HEK293T (cell line): Measurements from ENCODE around the gene P2RX3.

Source experiments
- CTCF ChIA-PET: fragments of 350-600 bp; formaldehyde crosslinking; extraction: SDS; loops from one replicate; lab custom pipeline; 2021; ENCODE audit warnings: antibody characterized with exemption, inconsistent platforms; lab: Yijun Ruan, JAX
- POLR2A ChIA-PET: fragments of 350-600 bp; formaldehyde crosslinking; extraction: SDS; loops from one replicate; lab custom pipeline; 2020; ENCODE audit warnings: antibody characterized with exemption, inconsistent platforms; lab: Yijun Ruan, JAX
- DNase-seq: peaks from one replicate; pipeline ENCODE4 v3.0.0; 2012; ENCODE audit warnings: mixed read lengths; ENCODE audit errors: extremely low spot score
- ARNT ChIP-seq: fragments of 450-650 bp; IDR thresholded peaks from 2 replicates; pipeline ENCODE4 v1.6.1; 2017; ENCODE audit warnings: mild to moderate bottlenecking
- BHLHE40 ChIP-seq: fragments of 450-650 bp; IDR thresholded peaks from 2 replicates; pipeline ENCODE4 v1.6.1; 2016; ENCODE audit warnings: mild to moderate bottlenecking, moderate library complexity, borderline replicate concordance
- CTBP1 ChIP-seq: fragments of 450-650 bp; IDR thresholded peaks from 2 replicates; pipeline ENCODE4 v1.6.1; 2016; ENCODE audit warnings: borderline replicate concordance
- ELF4 ChIP-seq: fragments of 450-650 bp; IDR thresholded peaks from 2 replicates; pipeline ENCODE4 v1.6.1; 2017; ENCODE audit warnings: antibody characterized with exemption
- FOXA1 ChIP-seq: fragments of 450-650 bp; IDR thresholded peaks from 2 replicates; pipeline ENCODE4 v1.6.1; 2016; ENCODE audit warnings: mild to moderate bottlenecking
- FOXK2 ChIP-seq: fragments of 450-650 bp; IDR thresholded peaks from 2 replicates; pipeline ENCODE4 v1.6.1; 2016; ENCODE audit warnings: mild to moderate bottlenecking
- FOXM1 ChIP-seq: fragments of 450-650 bp; IDR thresholded peaks from 2 replicates; pipeline ENCODE4 v1.6.1; 2017; ENCODE audit warnings: mild to moderate bottlenecking, borderline replicate concordance
- HDGF ChIP-seq: fragments of 450-650 bp; IDR thresholded peaks from 2 replicates; pipeline ENCODE4 v1.6.1; 2017; ENCODE audit warnings: antibody characterized with exemption, borderline replicate concordance
- L3MBTL2 ChIP-seq: fragments of 450-650 bp; conservative IDR thresholded peaks from 2 replicates; pipeline ENCODE4 v1.6.1; 2016; ENCODE audit warnings: mild to moderate bottlenecking
- LEF1 ChIP-seq: fragments of 450-650 bp; IDR thresholded peaks from 2 replicates; pipeline ENCODE4 v1.6.1; 2017; ENCODE audit warnings: mild to moderate bottlenecking, borderline replicate concordance
- NFRKB ChIP-seq: fragments of 450-650 bp; IDR thresholded peaks from 2 replicates; pipeline ENCODE4 v1.6.1; 2016; ENCODE audit warnings: mild to moderate bottlenecking, moderate library complexity
- PKNOX1 ChIP-seq: fragments of 450-650 bp; IDR thresholded peaks from 2 replicates; pipeline ENCODE4 v1.6.1; 2016
- SP1 ChIP-seq: fragments of 450-650 bp; IDR thresholded peaks from 2 replicates; pipeline ENCODE4 v1.6.1; 2017
- SUZ12 ChIP-seq: fragments of 450-650 bp; IDR thresholded peaks from 2 replicates; pipeline ENCODE4 v1.6.1; 2016; ENCODE audit warnings: mild to moderate bottlenecking
- TARDBP ChIP-seq: fragments of 450-650 bp; IDR thresholded peaks from 2 replicates; pipeline ENCODE4 v1.6.1; 2016
- ZNF384 ChIP-seq: fragments of 450-650 bp; IDR thresholded peaks from 2 replicates; pipeline ENCODE4 v1.6.1; 2016

P2RX3 gene

GRCh38 chr11:57387289-57388030 is 49.3 kb downstream of the P2RX3 start:
- no peak for TF ChIP-seq LEF1
- TF ChIP-seq HDGF = no peak
- no peak for TF ChIP-seq L3MBTL2
- TF ChIP-seq ELF4 = no peak
- TF ChIP-seq TARDBP = no peak
- no peak for TF ChIP-seq SUZ12
- TF ChIP-seq FOXK2 = no peak
- no peak for TF ChIP-seq FOXM1
- no peak for TF ChIP-seq PKNOX1
- ChIA-PET CTCF (interaction anchor here (0.6 kb wide), 1 partner anchor 194 kb away, joined by 3 read pairs; no protein-coding TSS in a partner anchor), POLR2A (no interaction called here)
- no peak for DNase-seq

GRCh38 chr11:57390535-57390934 is 52.4 kb downstream of the P2RX3 start, which contains the start of gene PRG2:
Gene PRG2, minus strand, starts transcription at chr11:57390650. Its CDS starts 706 bp downstream, at chr11:57389944.
- ChIA-PET POLR2A (no interaction called here), CTCF (no interaction called here)
- TF ChIP-seq ELF4 (no peak), SP1 (no peak), L3MBTL2 (no peak), FOXA1 (no peak), ARNT (no peak), SUZ12 (no peak), FOXM1 (no peak), HDGF (no peak), LEF1 (no peak), TARDBP (no peak), CTBP1 (no peak), BHLHE40 (no peak), FOXK2 (no peak), NFRKB (no peak), PKNOX1 (no peak), ZNF384 (no peak)
- DNase-seq = no peak

- no peak for TF ChIP-seq PKNOX1
- no peak for TF ChIP-seq SUZ12
- no peak for TF ChIP-seq FOXM1
- TF ChIP-seq HDGF = no peak
- no peak for TF ChIP-seq FOXK2
- no peak for TF ChIP-seq L3MBTL2
- TF ChIP-seq LEF1 = no peak
- no peak for TF ChIP-seq BHLHE40
- TF ChIP-seq ZNF384 = no peak
- no peak for TF ChIP-seq FOXA1
- TF ChIP-seq ARNT = no peak
- TF ChIP-seq SP1 = no peak
- ChIA-PET CTCF (no interaction called here), POLR2A (no interaction called here)
- no peak for DNase-seq
These were observed 53.0 kb downstream of the P2RX3 start for GRCh38 chr11:57391111-57391510.

- TF ChIP-seq BHLHE40 (no peak), FOXM1 (no peak), FOXK2 (no peak)
- CTCF ChIA-PET = no interaction called here
- POLR2A ChIA-PET = no interaction called here
- no peak for DNase-seq
These were observed 53.4 kb downstream of the P2RX3 start for GRCh38 chr11:57391539-57391938.

GRCh38 chr11:57392066-57392762 is 54.1 kb downstream of the P2RX3 start:
- DNase-seq = no peak
- ChIA-PET POLR2A (no interaction called here), CTCF (interaction anchor here (0.6 kb wide), 1 partner anchor 38 kb away, joined by 4 read pairs; no protein-coding TSS in a partner anchor)
- TF ChIP-seq FOXK2 = no peak
- no peak for TF ChIP-seq PKNOX1
- TF ChIP-seq CTBP1 = no peak
- no peak for TF ChIP-seq ARNT
- TF ChIP-seq L3MBTL2 = no peak
- no peak for TF ChIP-seq ELF4
- no peak for TF ChIP-seq BHLHE40
- TF ChIP-seq FOXA1 = no peak
- TF ChIP-seq TARDBP = no peak
- TF ChIP-seq FOXM1 = no peak
- TF ChIP-seq LEF1 = no peak
- no peak for TF ChIP-seq HDGF
- no peak for TF ChIP-seq SUZ12
- TF ChIP-seq ZNF384 = no peak
- TF ChIP-seq NFRKB = no peak
- no peak for TF ChIP-seq SP1
